Caco-2 (cell line): Measurements from ENCODE around the gene GUCD1. TPM values are rescaled to one million over a fixed set of nuclear protein-coding genes. Genes with fewer than 3 reads are reported as not detected.

Experiments used
- BruUV-seq: library from RNA; stranded (reverse); fragments of 400-500 nt; replicated peaks from 2 replicates; lab custom pipeline; 2021; lab: Mats Ljungman, UMichigan
- CTCF ChIA-PET: fragments of 300-600 bp; sonication (Branson Sonifier 250); formaldehyde crosslinking; loops from one replicate; lab custom pipeline; 2022; ENCODE audit warnings: antibody characterized with exemption; lab: Charles Lee
- POLR2A ChIA-PET: fragments of 300-600 bp; sonication (Branson Sonifier 250); formaldehyde crosslinking; loops from one replicate; lab custom pipeline; 2022; ENCODE audit warnings: antibody characterized with exemption; lab: Charles Lee
- DNase-seq, 2 experiments: peaks; one replicate each; pipeline versions ENCODE4 v3.0.0 to v3.0.0-alpha.2; 2020 to 2022
- H3K27me3 ChIP-seq: replicated peaks from 2 replicates; pipeline ENCODE4 v1.6.0; 2011; ENCODE audit warnings: low read length; ENCODE audit not compliant: control insufficient read depth, insufficient read depth
- H3K36me3 ChIP-seq: 2 replicates; pipeline ENCODE4 v1.5.1; 2011; ENCODE audit warnings: low read length; ENCODE audit not compliant: control insufficient read depth, insufficient read depth
- H3K4me1 ChIP-seq: fragments of 250-450 bp; sonication (Bioruptor Pico); 2 replicates; pipeline ENCODE4 v1.5.1; 2020; ENCODE audit warnings: mild to moderate bottlenecking
- H3K4me3 ChIP-seq: 2 replicates; pipeline ENCODE4 v1.5.1; 2011; ENCODE audit warnings: low read depth, mild to moderate bottlenecking, control low read depth, low read length
- H3K9me3 ChIP-seq: fragments of 250-450 bp; sonication (Bioruptor Pico); 2 replicates; pipeline ENCODE4 v1.5.1; 2020; ENCODE audit warnings: mild to moderate bottlenecking, moderate library complexity
- H3K27ac Mint-ChIP-seq: one replicate; pipeline ENCODE4 v1.8.0; 2022; ENCODE audit warnings: mixed read lengths; ENCODE audit not compliant: unreplicated experiment
- H3K27me3 Mint-ChIP-seq: one replicate; pipeline ENCODE4 v1.8.0; 2022; ENCODE audit warnings: mixed read lengths; ENCODE audit not compliant: insufficient read depth, unreplicated experiment
- H3K36me3 Mint-ChIP-seq: one replicate; pipeline ENCODE4 v1.8.0; 2022; ENCODE audit warnings: mild to moderate bottlenecking, mixed read lengths; ENCODE audit not compliant: insufficient read depth, unreplicated experiment
- H3K4me1 Mint-ChIP-seq: one replicate; pipeline ENCODE4 v1.8.0; 2022; ENCODE audit warnings: low read depth, mixed read lengths; ENCODE audit not compliant: unreplicated experiment
- H3K4me3 Mint-ChIP-seq: one replicate; pipeline ENCODE4 v1.8.0; 2022; ENCODE audit warnings: mild to moderate bottlenecking, moderate library complexity, mixed read lengths; ENCODE audit not compliant: unreplicated experiment
- H3K9me3 Mint-ChIP-seq: one replicate; pipeline ENCODE4 v1.8.0; 2022; ENCODE audit warnings: mixed read lengths; ENCODE audit not compliant: unreplicated experiment
- CTCF ChIP-seq, 2 experiments: fragments of 200-600 bp in 1 of 2; IDR thresholded peaks; 1 replicate in 1 of 2; 2 replicates in 1 of 2; pipeline versions ENCODE4 v1.5.1 to v1.8.0; 2011 to 2022; ENCODE audit warnings: antibody characterized with exemption in 1 of 2, control low read depth in 1 of 2, inconsistent platforms in 1 of 2, low read depth in 1 of 2, low read length in 1 of 2, mild to moderate bottlenecking in 1 of 2, moderate library complexity in 1 of 2; ENCODE audit not compliant: insufficient read depth in 1 of 2, severe bottlenecking in 1 of 2, unreplicated experiment in 1 of 2
- intact Hi-C: fragments of 100-400 bp; cut with micrococcal nuclease; formaldehyde crosslinking; loops from one replicate; pipeline ENCODE4 v1.10.0; 2022; ENCODE audit not compliant: unreplicated experiment
- total RNA-seq: library from RNA; stranded (reverse); gene quantifications from 2 replicates; pipeline ENCODE4 v1.2.3, GENCODE V29; 2022

GUCD1 gene
- total RNA-seq, 1 experiment from 2014 or later: 127 TPM

- DNase-seq: no peak
- Mint-ChIP-seq H3K27me3 (no peaks in the 10 kb centered on the region), H3K27ac (no peak overlapping the region), H3K36me3 (no peaks in the 10 kb centered on the region), H3K4me1 (no peaks in the 10 kb centered on the region), H3K9me3 (no peaks in the 10 kb centered on the region), H3K4me3 (no peak overlapping the region)
- no TSS peak for BruUV-seq
- no peak overlapping the region for H3K4me3 ChIP-seq
- peaks cover 10% of the 10 kb centered on the region for H3K4me1 ChIP-seq
- H3K27me3 ChIP-seq: no peaks in the 10 kb centered on the region
- intact Hi-C loops: no loop called here
- no peaks in the 10 kb centered on the region; the same call in 1 of the 2 replicates for H3K36me3 ChIP-seq
- ChIA-PET CTCF (no interaction called here), POLR2A (no interaction called here)
- no peaks in the 10 kb centered on the region for H3K9me3 ChIP-seq
- TF ChIP-seq CTCF (IDR thresholded peaks at IDR 0.05; ENCODE audit: insufficient read depth in 1 of 2, low read depth in 1 of 2, low read length in 1 of 2, severe bottlenecking in 1 of 2, unreplicated experiment in 1 of 2): no peak
These were observed 34.6 kb upstream of the GUCD1 start for GRCh38 chr22:24589518-24590030.

GRCh38 chr22:24588757-24589481, 34.0 kb upstream of the GUCD1 start:
- no TSS peak for BruUV-seq
- Mint-ChIP-seq H3K4me3 (no peak overlapping the region), H3K27ac (peak overlapping the region; percentile 46), H3K4me1 (peaks cover 4% of the 10 kb centered on the region), H3K27me3 (no peaks in the 10 kb centered on the region), H3K9me3 (no peaks in the 10 kb centered on the region), H3K36me3 (peaks cover 4% of the 10 kb centered on the region)
- Histone ChIP-seq H3K4me3 (no peak overlapping the region), H3K4me1 (peaks cover 8% of the 10 kb centered on the region), H3K27me3 (no peaks in the 10 kb centered on the region), H3K9me3 (no peaks in the 10 kb centered on the region), H3K36me3 (no peaks in the 10 kb centered on the region; the same call in 1 of the 2 replicates)
- DNase-seq: no peak
- CTCF ChIA-PET: no interaction called here
- intact Hi-C loops: no loop called here
- no peak for TF ChIP-seq CTCF (IDR thresholded peaks at IDR 0.05; ENCODE audit: insufficient read depth in 1 of 2, low read depth in 1 of 2, low read length in 1 of 2, severe bottlenecking in 1 of 2, unreplicated experiment in 1 of 2)
- POLR2A ChIA-PET: no interaction called here

GRCh38 chr22:24588381-24588756, 33.4 kb upstream of the GUCD1 start:
- Mint-ChIP-seq H3K27me3 (no peaks in the 10 kb centered on the region), H3K36me3 (peaks cover 10% of the 10 kb centered on the region), H3K9me3 (no peaks in the 10 kb centered on the region), H3K4me1 (peaks cover 7% of the 10 kb centered on the region), H3K27ac (peak overlapping the region; percentile 46), H3K4me3 (no peak overlapping the region)
- Histone ChIP-seq H3K4me3 (no peak overlapping the region), H3K36me3 (no peaks in the 10 kb centered on the region; the same call in 1 of the 2 replicates), H3K9me3 (no peaks in the 10 kb centered on the region), H3K4me1 (peaks cover 2% of the 10 kb centered on the region; the same call in 1 of the 2 replicates), H3K27me3 (no peaks in the 10 kb centered on the region)
- intact Hi-C loops: no loop called here
- DNase-seq: no peak
- TF ChIP-seq CTCF (IDR thresholded peaks at IDR 0.05; ENCODE audit: insufficient read depth in 1 of 2, low read depth in 1 of 2, low read length in 1 of 2, severe bottlenecking in 1 of 2, unreplicated experiment in 1 of 2): no peak
- no TSS peak for BruUV-seq
- ChIA-PET CTCF (no interaction called here), POLR2A (no interaction called here)
